DMS 273 (cell line): ENCODE measurements around the gene SLC35A3.

ENCODE experiments used
- DNase-seq: peaks from one replicate; lab custom pipeline; 2025; ENCODE audit not compliant: unreplicated experiment; lab: John Stamatoyannopoulos, UW

The SLC35A3 gene

GRCh38 chr1:100075773-100076172, 106.0 kb downstream of the SLC35A3 start:
- no peak for DNase-seq

- DNase-seq = no peak
These were observed 106.5 kb downstream of the SLC35A3 start for GRCh38 chr1:100076319-100076718.

- DNase-seq = no peak
These were observed 106.9 kb downstream of the SLC35A3 start for GRCh38 chr1:100076744-100077143.

GRCh38 chr1:100077531-100077930, 107.7 kb downstream of the SLC35A3 start:
- no peak for DNase-seq

- no peak for DNase-seq
These were observed 110.5 kb downstream of the SLC35A3 start for GRCh38 chr1:100080331-100080730.
